Measurements from ENCODE around the gene LRPAP1.
"Not testable (repeated sequence)": the region's sequence is repeated elsewhere in the genome, so short reads cannot be mapped to it uniquely, and the experiment has no call there.

Gene LRPAP1

GRCh38 chr4:3471098-3471760 lies 61.0 kb downstream of the LRPAP1 start:
- DNase-seq, result no peak

GRCh38 chr4:3470244-3471097 lies 61.8 kb downstream of the LRPAP1 start:
- DNase-seq, result no peak

DNA sequence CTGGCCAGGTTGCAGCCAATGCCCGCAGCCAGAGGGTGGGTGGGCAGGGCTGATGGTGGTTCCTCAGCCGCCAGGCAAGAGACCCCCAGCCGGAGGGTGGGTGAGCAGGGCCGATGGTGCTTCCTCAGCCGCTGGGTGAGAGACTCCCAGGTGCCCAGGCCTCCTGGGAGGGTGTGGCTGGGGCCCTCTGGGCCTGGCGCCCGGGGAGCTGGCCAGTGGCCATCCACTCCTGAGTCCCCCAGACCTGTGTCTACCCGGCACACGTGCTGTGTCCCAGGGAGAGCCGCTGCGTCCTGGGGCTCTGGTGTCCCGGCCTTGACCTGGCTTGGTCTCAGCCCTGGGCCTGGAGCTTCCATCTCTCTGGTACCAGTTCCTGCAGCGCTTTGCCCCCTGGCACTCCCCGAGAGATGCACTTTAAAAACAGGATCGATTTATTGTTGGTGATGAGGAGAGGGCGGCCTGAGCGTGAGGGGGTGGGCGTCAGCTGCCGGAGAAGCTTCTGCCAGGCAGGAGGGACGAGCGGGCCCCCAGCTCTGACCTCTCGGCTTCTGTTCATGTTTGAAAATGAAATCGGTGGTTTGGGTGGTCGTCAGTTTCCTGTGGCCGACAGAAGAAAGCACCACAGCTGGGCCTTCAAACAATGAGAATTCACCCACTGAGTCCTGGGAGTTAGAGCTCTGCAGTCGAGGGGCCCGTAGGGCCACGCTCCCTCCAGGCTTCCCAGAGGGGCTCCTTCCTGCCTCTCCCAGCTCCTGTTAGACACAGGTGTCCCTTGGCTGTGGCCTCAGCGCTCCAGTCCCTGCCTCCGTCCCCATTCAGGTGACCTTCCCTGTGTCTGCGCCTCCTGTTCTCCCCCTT lies 62.6 kb downstream of the LRPAP1 start:
- no peak for DNase-seq

DNA sequence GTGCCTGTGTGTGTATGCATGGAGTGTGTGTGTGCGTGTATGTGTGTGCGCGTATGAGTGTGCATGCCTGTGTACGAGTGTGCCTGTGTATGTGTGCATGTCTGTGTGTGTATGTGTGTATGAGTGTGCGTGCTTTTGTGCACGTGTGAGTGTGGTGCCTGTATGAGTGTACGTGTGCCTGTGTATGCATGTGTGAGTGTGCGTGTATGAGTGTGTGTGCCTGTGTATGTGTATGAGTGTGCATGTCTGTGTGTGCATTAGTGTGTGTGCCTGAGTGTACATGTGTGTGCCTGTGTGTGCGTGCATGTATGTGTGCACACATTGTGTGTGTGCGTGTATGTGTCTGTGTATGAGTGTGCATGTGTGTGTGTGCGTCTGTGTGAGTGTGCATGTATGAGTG lies 63.4 kb downstream of the LRPAP1 start:
- no peak for DNase-seq

GRCh38 chr4:3468154-3468553 lies 64.1 kb downstream of the LRPAP1 start:
- DNase-seq, result no peak

GRCh38 chr4:3467601-3468031 lies 64.6 kb downstream of the LRPAP1 start:
- DNase-seq, result no peak

DNA sequence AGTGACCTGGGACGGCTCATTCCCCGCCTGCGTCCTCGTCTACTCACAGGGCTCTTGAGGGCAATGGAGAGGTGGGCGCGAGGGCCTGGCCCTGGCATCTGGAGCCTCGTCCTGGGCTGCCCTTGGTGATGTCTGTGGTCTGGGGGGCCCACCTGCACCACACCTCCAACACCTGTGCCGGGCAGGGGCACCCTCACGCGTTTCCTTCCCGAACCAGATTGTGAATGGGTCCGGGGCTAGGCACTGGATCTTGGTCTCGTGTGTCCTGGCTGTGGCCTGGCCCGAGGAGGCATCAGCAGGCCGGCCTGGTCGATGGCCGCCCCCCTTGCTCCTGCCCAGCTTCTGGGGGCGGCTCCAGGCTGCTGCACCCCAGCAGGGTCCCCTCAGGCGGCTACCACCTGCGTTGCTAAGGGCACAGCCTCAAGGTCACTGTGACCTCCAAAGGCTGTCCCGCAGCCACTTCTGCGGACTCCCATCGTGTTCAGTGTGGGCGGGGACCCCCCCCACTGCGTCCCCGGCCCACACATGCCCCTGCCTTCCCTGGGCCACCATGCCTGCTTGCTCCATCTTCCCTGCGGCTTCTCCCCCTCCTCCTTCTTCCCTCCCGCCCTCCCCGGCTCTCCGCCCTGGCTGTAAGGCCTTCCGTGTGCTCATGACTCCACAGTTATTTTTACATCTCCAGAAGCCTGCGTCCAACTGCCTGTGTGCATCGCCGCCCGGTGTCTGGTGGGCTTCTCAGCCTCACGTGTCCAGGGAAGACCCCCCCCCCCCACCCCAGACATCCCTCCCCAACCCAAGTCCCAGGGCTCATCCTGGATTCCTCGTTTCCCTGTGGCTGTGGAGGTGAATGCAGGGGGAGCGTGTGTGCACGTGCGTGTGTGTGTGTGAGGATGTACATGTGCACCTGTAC lies 65.3 kb downstream of the LRPAP1 start:
- DNase-seq, result no peak

DNA sequence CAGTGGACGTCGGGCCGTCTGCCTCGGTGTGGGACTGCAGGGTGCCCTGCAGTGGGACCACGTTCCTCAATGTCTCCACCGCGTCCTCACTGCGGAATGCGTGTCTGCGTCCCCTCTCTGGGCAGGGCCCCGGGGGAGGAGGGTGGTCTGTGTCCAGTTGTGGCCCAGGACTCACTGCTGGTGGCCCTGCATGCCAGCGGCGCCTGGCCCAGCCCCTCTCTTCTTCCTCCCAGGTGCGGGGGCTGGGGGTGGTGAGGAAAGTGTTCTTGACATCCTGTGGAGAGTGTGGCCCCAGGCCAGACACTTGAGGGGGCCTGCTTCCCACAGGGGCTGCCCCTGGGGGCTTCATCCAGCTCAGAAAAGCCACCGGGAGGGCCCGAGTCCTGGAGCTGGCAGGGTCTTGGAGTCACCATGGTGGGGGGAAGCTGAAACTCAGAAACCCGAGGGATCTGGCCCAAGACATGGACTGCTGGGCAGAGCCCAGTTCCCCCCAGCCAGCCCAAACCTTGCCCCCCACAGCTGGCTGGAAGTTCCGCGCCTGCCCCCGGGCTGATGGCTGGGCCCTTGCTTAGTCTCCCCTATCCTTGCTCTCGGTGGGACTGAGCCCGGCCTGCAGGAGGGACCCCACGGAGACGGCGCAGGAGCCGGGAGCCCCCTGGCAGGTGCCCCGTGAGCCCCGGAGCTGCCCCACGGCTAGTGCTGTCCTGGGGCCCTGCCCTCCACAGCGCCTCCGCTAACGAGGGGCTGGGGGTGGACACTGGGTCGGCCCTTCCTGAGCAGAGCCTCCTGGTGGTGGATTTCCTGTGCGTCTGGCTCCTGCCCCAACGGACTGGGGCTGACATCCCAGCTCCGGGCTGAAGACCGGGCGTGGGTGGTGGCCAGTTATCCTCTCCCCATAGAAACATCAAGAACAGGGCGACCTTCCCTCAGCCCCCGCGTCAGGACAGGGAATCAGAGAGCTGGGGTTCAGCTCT lies 66.2 kb downstream of the LRPAP1 start:
- DNase-seq, result no peak

DNA sequence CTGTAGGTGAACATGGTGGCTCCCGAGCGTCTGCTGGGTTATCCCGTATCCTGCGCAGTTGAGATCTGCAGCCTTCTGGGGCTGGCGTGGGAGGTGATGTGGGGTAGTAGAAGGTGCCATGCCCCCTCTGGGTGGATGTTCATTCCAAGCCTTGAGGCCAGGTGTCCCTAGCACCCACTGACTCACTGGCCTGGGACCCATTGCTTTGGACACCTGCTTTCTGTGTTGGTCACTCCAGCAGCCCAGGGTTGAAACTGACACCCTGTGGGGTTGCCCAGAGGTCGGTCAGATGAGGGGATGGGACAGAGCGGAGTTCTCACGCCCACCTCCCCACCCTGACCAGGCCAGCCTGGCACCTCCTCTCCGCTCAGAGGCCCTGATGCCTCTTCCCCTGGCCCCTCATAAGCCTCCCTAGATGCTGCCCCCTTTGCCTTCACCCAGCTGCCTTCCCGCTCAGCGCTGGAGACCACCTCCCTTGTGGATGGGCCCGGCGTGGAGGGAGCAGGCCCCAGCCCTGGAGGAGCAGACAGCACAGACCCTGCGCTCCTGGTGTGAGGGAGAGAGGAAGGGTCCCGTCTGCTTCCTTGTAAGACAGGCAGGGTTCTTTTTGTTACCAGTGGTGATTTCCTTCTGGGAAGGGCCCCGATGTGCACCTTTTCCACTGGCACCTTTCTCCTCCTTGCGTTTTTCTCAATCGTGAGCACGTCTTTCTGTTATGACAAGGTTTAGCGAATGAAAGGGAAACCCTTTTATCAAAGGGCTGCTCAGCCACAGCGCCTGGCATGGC lies 67.1 kb downstream of the LRPAP1 start:
- no peak for DNase-seq

DNA sequence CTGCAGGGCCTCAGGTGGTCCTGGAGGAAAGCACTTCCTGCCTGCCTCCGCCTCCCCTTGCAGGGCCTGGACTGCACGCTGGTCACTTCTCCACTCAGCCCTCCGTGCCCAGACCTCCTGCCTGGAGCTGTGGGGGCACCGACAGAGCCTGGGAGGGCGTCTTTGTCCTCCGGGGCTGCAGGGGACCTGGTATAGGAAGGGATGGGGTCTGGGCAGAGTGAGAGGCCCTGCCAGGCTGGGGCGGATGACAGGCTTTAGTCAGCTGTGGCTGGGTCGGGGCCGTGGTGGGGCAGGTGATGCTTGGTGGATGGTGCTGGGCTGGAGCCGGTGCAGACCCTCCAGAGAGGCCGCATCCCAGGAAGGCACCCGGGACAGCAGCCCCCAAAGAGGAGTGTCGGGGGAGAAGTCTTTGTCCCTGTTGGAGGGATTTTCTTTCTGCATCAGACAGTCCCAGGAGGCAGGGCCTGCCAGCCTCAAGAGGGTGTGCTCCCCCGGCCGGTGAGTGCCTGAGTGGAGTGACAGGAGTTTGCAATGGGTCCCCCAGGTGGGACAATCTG lies 67.8 kb downstream of the LRPAP1 start:
- DNase-seq, result no peak

DNA sequence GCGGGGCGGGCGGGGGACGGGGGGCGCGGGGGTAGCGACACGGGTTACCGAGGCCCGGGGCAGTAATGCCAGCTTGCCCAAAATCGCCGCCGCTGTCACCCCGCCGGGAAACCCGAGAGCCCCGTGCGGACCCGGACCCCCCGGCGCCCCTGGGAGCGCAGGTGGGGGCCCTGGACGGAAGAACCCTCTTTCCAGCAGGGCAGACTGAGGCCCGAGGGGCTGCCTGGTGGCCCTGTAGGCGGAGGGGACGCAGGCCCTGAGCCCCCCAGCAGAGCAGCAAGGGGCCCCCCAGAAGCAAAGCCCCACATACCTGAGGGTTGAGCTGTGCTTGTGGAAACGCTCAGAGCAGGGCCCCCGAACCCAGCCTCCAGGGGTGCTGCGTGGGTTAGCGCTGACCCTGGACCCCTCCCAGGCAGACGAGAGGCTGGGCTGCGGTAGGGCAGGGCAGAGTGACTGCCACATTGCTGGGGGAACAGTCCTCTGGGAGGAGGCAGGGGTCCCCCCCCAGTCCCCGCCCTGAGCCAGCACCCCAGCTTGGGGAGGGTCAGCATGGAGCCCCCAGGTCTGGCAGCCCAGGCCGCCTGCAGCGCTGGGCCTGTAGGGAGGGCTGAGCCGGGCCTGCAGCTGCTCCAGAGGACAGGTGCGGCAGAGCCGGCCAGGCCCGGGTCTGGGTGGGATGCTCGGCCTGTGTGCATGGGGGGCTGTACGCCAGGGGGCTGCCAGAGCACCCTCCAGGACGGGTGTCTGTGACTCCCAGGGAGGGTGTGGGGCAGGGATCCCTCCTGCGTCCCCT lies 68.5 kb downstream of the LRPAP1 start:
- DNase-seq, result no peak

DNA sequence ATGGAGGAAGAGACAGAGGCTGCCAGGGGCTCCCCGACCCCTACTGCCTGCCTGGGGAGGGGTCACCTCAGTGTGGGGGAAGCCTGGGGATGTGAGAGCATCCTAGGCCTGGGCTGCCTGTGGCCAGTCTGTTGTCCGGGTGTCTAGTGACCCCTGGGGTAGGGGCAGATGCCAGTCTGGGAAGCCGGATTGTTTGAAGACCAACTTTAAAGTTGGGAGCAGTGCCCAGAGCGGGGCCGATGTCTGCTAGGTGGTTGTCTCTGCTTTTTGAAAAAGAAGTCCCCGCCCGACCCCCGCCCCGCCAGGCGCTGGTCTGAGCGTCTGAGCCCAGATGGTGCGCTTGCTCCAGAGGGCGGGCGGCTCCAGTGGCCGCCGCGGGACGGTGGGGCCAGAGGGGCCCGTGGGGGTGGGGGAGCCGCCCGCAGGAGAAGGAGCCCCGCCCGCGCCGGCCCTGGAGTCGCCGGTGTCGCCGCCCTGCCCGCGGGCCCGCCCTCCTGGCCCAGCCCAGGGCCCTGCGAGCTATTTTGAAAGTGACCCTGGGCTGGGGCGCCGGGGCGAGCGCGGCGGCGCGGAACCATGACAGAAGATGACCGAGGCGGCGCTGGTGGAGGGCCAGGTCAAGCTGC lies 69.3 kb downstream of the LRPAP1 start, which contains the start of gene DOK7:
TSS of gene DOK7 (plus strand) at position 517 of the 626 bp plus-strand sequence. CDS start at position 587, 70 bp downstream.
- peak; percentile 5 for DNase-seq

DNA sequence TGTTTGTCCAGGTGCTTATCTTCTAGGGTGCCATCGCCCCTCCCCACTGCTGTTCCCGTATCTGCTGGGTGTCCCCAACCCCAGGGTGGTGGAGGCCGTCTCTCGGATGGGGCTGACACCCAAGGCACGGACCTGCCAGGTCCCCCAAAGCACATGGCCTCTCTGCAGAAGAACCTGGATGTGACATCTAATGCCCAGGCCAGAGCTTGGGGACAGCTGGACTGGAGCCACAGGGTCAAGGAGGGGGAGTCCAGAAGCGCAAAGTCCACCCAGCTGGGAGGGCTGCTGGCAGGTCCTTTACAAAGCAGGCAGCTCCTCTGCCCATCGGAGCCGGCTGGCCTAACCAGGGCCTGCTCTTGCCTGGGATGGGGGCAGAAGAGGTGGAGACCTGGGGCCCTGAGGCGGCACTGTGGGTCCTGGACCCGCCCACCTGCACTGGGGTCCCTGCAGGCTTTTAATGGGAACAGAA lies 69.9 kb downstream of the LRPAP1 start:
- no peak for DNase-seq

DNA sequence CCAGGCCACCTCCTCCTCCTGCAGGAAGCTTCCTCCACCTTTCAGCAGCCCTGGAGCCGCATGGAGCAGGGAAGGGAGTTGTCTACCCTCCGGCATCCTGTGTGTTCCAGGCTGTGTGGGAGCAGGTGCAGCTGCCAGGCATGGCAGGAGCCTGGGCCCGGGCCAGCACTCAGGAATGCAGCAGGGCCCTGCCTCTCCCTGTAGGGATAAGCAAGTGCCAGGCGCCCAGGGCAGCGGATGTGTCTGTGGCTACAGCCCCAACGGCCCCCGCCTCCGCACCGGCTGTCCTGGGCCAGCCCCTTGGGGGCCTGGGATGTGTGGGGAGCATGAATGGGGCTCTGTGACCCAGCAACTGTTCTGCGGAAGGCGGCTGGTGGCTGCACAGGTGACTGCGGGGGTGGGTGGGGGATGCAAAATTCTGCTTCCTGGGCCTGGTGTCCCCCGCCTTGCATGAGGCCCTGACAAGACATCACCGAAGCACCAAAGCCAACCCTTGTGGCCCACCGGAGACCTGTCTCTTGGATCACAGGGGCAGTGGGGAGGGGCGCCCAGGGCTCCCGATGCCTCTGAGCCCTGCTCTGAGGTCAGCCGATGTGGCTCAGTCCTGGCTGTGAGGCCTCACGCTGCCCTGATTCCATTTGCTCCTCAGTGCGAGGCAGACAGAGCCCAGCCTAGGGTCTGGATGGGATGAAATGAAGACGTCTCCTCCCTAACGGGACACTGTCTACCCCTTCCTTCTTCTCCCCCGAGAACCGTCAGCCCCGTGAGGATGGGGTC lies 70.5 kb downstream of the LRPAP1 start:
- DNase-seq, result peak; percentile 75

DNA sequence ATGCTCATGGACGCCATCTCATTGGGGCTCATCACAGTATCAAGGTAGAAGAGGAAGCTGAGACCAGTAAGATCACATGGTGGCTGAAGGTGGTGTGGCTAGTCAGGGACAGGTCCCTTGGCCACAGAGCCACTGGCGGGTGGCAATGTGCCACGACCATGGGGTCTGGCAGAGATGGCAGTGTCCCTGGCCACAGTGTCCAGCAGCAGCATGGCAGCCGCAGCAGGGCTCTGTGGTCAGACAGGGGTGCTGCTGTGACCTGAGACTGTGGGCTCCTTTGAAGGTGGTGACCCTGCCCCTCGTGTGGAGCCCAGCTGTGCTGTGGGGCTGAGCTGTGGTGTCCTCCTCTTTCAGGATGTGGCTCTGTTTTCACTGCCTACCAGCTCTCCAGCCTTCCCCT lies 71.3 kb downstream of the LRPAP1 start:
- DNase-seq, result no peak

DNA sequence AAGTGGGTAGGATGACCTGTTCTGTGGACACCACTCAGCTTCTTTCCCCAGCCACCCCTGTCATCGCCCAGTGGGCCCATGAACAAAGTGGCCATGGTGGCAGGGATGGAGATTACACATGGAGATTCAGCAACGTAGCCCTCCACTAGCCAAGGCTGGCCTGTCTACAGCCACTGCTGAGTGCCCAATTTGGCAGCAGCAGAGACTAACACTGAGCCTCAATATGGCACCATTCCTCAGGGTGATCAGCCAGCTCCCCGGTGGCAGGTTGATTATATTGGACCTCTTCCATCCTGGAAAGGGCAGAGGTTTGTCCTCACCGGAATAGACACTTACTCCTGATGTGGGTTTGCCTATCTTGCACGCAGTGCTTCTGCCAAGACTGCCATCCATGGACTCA lies 73.1 kb downstream of the LRPAP1 start:
- DNase-seq, result not testable (repeated sequence)

GRCh38 chr4:3458371-3458770 lies 73.9 kb downstream of the LRPAP1 start:
- no peak for DNase-seq

Data from NCI-H69 (cell line).